ENCODE data around the gene HIP1. TPM values are rescaled to one million over a fixed set of nuclear protein-coding genes. Genes with fewer than 3 reads are reported as not detected.

The HIP1 gene
- total RNA-seq, 2 donors from 2014 or later = 9.8 to 40.8 TPM

GRCh38 chr7:75567948-75568595, 170.7 kb downstream of the HIP1 start:
- WGBS = 90% methylated on average over 12 of the region's 12 CpGs
- no peaks in the 10 kb centered on the region for H3K9me3 ChIP-seq
- no peak overlapping the region for H3K4me3 ChIP-seq
- H3K36me3 ChIP-seq = no peaks in the 10 kb centered on the region
- intact Hi-C loops (cut with DNase I) = no loop called here
- no peak for TF ChIP-seq CTCF (IDR thresholded peaks at IDR 0.05)
- TF ChIP-seq POLR2AphosphoS5 (IDR thresholded peaks at IDR 0.05) = no peak
- TF ChIP-seq POLR2A (IDR thresholded peaks at IDR 0.05) = no peak
- H3K27ac ChIP-seq = no peak overlapping the region
- no peak for DNase-seq (ENCODE audit: low spot score)
- no peaks in the 10 kb centered on the region for H3K27me3 ChIP-seq (replicated peaks; ENCODE audit: insufficient read depth)
- H3K4me1 ChIP-seq (replicated peaks) = no peaks in the 10 kb centered on the region

- intact Hi-C loops (cut with DNase I) = no loop called here
- Histone ChIP-seq H3K27ac (peak overlapping the region; percentile 59), H3K4me3 (no peak overlapping the region), H3K36me3 (no peaks in the 10 kb centered on the region), H3K4me1 (replicated peaks) (no peaks in the 10 kb centered on the region), H3K9me3 (no peaks in the 10 kb centered on the region), H3K27me3 (replicated peaks; ENCODE audit: insufficient read depth) (no peaks in the 10 kb centered on the region)
- peak; percentile 87 for DNase-seq (ENCODE audit: low spot score)
- 24% methylated on average over 6 of the region's 6 CpGs for WGBS
- no peak for TF ChIP-seq POLR2A (IDR thresholded peaks at IDR 0.05)
- no peak for TF ChIP-seq CTCF (IDR thresholded peaks at IDR 0.05)
- peak; percentile 91 for TF ChIP-seq POLR2AphosphoS5 (IDR thresholded peaks at IDR 0.05)
Measured at GRCh38 chr7:75565132-75565837, 173.5 kb downstream of the HIP1 start.

DNA sequence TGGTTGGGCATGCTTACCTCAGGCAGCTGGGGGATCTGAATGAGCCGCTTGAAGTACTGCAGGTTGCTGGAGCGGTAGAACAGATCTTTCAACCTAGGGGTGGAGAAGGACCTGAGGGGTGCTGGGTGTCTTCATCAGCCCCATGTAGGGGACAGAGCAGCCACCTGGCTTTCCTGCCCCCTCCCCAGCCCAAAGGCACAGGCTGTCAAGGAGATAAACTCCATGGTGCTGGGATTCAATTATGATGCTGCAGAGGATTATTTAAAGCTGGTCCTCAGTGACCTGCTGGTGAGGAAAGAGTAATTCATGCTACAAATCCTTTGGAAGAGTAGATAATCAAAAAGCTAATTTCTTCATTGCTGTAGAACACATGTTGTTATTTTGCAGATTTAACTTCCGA, 175.6 kb downstream of the HIP1 start:
- H3K27ac ChIP-seq = no peak overlapping the region
- no peak overlapping the region for H3K4me3 ChIP-seq
- intact Hi-C loops (cut with DNase I) = no loop called here
- TF ChIP-seq POLR2A (IDR thresholded peaks at IDR 0.05) = no peak
- no peak for TF ChIP-seq POLR2AphosphoS5 (IDR thresholded peaks at IDR 0.05)
- no peak for TF ChIP-seq CTCF (IDR thresholded peaks at IDR 0.05)
- H3K9me3 ChIP-seq = no peaks in the 10 kb centered on the region
- no peaks in the 10 kb centered on the region for H3K4me1 ChIP-seq (replicated peaks)
- no peaks in the 10 kb centered on the region for H3K36me3 ChIP-seq
- DNase-seq (ENCODE audit: low spot score) = no peak
- over 99% methylated on average over 3 of the region's 3 CpGs for WGBS
- no peaks in the 10 kb centered on the region for H3K27me3 ChIP-seq (replicated peaks; ENCODE audit: insufficient read depth)

DNA sequence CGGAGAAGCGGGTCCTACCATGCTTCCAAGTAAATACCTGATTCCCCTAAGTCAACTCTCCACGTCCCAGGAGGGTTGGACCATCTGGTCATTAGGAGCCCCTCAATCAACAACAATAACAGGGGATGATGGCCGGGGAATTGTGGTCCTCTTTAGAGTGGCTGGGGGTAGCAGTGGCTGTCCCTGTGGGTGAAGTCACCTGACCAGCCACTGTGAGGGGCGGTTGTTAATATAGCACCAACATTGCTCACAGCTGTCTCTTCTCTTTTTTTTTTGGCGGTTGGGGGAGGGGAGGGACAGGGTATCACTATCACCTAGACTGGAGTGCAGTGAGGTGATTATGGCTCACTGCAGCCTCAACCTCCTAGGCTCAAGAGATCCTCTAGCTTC, 178.8 kb downstream of the HIP1 start:
- WGBS = 90% methylated on average over 6 of the region's 6 CpGs
- no peak overlapping the region for H3K27ac ChIP-seq
- TF ChIP-seq POLR2A (IDR thresholded peaks at IDR 0.05) (no peak), CTCF (IDR thresholded peaks at IDR 0.05) (no peak)
- DNase-seq (ENCODE audit: low spot score) = no peak
- H3K9me3 ChIP-seq = no peaks in the 10 kb centered on the region
- no peak overlapping the region for H3K4me3 ChIP-seq
- H3K27me3 ChIP-seq (replicated peaks; ENCODE audit: insufficient read depth) = no peaks in the 10 kb centered on the region
- no peaks in the 10 kb centered on the region for H3K4me1 ChIP-seq (replicated peaks)
- intact Hi-C loops (cut with DNase I) = no loop called here
- peaks cover 0 to 6% of the 10 kb centered on the region in 2 donors for H3K36me3 ChIP-seq

All from prostate gland (tissue), 2 donors.